SW480 (cell line): ENCODE results near the gene SH2B2.
"Not testable (repeated sequence)": the region's sequence is repeated elsewhere in the genome, so short reads cannot be mapped to it uniquely, and the experiment has no call there.

Source experiments
- DNase-seq: peaks from one replicate; pipeline ENCODE4 v3.0.0-alpha.2; 2016; ENCODE audit warnings: low spot score

SH2B2 gene

GRCh38 chr7:102287111-102287980, 678 bp downstream of the SH2B2 start:
- DNase-seq, result peak; percentile 56

GRCh38 chr7:102287981-102288278, 1.3 kb downstream of the SH2B2 start:
- peak; percentile 73 for DNase-seq

DNA sequence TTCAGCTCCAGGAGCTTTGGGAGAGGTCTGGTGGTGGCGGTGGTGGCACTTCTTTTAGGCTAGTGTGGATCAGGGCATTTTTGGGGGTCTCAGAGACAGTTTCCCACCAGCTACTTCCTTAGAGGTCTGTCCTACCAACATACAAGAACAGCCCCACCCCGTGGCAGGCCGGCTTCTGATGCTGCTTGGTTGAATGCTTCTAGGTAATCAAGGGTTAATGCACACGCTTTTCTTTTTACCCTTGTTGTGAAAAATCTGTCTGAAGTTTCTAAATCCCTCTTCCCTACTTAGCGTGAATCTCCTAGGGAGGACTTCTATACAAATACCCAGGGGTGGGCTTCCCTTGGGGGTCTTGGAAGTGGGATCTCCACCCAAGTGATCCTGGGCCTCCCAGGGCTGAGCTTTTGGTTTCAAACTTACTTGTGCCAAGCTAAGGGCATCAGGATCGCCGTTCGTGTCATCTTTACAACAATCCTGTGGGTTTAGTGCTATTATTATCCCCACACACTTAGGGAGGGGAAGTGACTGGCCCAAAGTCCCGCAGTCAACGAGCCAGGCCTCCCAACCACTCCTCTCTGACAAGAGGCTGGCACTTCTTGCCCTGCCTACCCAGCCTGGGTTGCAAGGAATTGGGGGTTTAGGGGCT, 1.7 kb downstream of the SH2B2 start:
- DNase-seq, result no peak

DNA sequence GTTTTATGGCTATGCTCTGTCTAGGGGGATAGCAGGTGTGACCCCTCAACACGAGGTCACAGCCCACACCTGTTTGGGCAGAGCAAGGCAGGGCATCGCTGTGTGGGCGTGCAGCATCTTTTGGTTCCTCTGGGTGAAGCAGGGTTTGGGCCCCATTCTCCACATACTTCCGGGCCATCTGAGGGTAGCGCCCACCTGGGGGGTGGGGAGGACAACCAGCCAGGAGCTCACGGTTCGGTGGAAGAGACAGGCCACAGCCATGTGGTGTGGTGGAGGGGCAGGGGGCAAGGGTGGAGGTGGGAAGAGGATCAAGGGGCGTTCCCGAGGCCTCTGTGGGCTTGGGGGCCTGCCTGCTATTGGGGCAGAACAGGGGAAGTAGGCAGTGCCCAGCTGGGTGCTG, 2.4 kb downstream of the SH2B2 start:
- DNase-seq, result no peak

DNA sequence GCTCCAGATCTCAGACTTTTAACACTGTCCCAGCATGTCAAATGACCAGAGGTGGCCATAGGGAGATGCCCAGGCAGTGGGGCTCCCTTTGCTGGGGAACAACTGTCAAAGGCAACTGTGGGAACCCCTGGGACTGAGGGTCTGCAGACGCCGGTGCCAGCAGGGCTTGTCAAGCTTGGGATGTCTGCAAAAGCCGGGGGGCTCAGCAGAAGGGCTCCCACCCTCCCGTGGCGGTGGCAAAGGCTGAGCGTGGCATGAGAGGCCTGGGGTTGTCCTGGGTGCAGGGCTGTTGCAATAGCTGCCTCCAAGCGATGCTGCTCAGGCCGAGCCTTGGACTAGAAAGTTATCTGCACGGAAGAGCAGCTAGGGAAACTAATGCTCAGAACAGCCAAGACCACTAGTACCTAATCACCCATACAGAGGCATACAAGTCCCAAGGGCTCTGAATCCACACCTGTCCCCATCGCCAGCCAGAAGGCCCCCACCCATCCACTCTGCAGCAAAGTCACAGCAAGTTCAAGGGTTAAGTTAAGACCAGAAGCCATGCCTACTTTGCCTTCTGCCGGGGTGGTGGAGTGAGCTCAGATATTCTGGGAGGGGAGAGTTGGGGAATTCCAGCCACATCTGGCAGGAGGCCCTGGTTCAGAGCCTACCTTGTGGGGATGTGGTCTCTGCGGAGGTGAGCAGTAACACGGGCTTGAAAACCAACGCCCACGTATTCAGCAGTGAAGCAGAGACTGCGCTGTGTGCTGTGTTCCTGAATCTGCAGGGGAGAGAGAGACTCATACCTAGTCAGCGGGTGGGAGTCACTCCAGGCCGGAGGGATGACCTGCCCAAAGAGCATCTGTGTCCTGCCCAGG, 4.6 kb downstream of the SH2B2 start:
- no peak for DNase-seq

- DNase-seq, result no peak
Measured at GRCh38 chr7:102291916-102292267, 5.2 kb downstream of the SH2B2 start.

DNA sequence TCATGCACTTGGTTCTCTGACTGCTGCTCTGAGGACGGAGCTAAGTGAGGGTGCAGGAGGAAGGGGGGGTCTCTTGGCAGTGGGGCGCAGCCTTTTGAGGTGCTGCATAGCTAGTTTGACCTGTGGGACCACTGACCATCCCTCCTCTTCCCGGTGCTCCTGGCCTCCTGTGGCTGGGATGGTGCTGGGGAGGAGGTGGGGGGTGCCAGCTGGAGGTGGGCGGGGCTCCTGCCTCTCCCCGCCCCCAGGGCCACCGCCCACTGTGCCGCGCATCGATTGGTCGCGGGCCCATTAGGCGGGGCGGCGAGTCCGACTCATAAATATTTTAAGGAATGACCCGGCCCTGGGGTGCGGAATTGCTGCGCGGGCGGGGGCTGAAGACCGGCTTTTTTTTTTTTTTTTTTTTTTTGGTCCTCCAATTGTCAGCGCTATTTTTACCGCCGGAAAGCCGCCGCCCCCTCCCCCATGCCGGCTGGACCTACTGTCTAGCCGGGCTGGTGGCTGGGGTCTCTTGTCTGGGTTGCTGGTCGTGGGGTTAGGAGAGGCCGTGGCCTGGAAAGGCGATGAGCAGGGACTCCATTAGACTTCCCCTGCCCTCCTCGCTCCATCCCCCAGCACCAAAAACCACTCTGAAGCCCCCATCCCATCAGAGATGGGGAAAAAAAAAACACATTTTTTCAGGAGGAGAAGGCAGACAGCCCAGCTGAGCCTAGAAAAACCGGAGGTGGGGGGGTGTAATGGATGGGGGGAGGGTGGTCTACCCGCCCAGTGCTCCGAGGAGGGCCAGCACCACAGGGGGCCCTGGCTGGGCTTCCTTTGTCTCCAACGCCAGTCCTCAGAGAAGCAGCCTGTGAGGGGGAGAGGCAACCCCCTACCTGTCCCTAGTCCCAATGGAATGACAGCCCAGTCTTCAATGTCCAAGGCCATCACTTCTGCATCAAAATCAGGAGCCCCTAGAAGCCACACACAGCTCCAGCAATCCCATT, 6.4 kb downstream of the SH2B2 start:
- DNase-seq, result no peak

- DNase-seq, result no peak
Measured at GRCh38 chr7:102294589-102294988, 7.9 kb downstream of the SH2B2 start.

- DNase-seq, result no peak
Measured at GRCh38 chr7:102295346-102296178, 8.9 kb downstream of the SH2B2 start.

DNA sequence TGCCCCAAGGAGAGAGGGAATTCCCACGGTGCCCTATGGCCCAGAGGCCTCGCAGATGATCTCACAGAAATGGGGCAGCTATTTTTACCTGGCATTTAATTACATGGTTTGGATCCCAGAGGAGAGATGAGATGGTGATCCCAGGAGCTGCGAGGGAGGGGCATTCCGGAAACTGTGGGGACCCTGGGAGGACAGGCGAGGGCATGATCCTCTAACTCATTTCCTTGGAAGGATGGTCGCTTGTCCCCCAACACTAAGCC, 9.4 kb downstream of the SH2B2 start:
- DNase-seq, result no peak

GRCh38 chr7:102296514-102296913, 9.8 kb downstream of the SH2B2 start:
- DNase-seq, result no peak

DNA sequence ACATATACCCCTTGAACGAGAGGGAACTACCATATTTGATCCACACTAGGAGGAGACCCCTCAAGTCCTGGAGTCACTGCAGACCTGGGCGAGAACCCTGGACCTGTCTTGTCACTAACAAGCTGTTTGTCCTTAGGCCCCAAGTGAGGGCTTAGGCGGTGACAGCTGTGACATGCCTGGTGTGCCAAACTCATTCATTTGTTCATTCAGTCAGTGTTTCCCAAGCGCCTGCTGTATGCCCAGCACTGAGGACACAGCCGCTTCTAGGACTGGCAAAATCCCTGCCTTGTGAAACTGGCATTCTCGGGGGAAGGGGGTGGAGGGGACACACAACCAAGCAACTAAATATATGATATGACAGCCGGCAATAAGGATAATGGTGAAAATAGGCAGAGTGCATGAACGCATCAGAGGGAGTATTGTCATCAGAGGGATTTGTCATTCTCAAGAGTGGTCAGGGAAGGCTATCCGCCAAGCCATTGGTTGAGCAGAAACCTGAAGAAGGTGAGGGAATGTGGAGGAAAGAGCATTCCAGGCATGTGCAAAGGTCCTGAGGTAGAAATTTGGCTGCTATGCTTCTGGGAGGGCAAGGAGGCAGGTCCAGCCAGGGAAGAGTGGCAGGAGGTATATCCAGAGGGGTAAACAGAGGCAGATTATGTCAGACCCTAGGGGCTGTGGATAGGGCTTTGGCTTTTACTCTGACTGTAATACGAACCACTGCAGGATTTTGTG, 11.0 kb downstream of the SH2B2 start:
- no peak for DNase-seq

GRCh38 chr7:102300643-102301221, 14.1 kb downstream of the SH2B2 start:
- no peak for DNase-seq

DNA sequence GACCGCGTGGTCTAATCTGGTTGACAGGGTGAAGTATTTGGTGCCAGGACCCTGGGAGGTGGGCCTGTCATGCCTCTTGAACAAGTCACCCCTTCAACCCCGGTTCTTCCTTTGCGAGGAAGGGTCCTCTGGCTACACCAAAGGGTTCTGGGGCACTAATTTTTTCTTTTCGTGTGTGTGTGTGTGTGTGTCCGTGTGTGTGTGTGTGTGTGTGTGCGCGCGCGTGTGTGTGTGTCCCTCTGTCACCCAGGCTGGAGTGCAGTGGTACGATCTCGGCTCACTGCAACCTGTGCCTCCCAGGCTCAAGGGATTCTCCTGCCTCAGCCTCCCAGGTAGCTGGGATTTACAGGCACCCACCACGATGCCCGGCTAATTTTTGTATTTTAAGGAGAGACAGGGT, 14.7 kb downstream of the SH2B2 start:
- not testable (repeated sequence) for DNase-seq

DNA sequence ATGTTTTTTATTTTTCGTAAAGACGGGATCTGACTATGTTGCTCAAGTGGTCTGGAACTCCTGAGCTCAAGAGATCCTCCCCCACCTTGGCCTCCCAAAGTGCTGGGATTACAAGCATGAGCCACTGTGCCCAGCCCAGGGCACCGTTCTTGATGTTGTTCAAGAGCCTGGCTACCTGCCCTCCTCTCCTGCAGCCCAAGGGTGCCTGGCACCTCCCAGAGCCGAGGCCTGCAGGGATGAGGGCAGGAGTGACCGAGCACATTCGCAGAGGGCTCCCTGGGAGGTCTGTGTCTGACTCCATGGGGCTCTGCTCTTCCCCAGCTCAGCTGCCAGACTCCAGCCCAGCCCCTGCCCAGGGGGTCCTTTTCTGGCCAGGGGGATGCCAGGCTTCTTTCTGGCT, 15.4 kb downstream of the SH2B2 start:
- no peak for DNase-seq

- DNase-seq, result no peak
Measured at GRCh38 chr7:102303669-102304422, 17.2 kb downstream of the SH2B2 start.

GRCh38 chr7:102304668-102305067, 18.0 kb downstream of the SH2B2 start:
- no peak for DNase-seq

- DNase-seq, result no peak
Measured at GRCh38 chr7:102305414-102306268, 19.0 kb downstream of the SH2B2 start.
